HepG2 (cell line): ENCODE results near the gene SNCAIP. TPM values are rescaled to one million over a fixed set of nuclear protein-coding genes. Genes with fewer than 3 reads are reported as not detected.

ENCODE experiments used
- ATAC-seq: fragments of 200-7000 bp; cut with Tn5 transposase; 3 replicates; pipeline ENCODE4 v1.9.1; 2020; ENCODE audit warnings: mild to moderate bottlenecking, moderate library complexity
- BruUV-seq: library from RNA; stranded (reverse); fragments of 400-500 nt; replicated peaks from 2 replicates; lab custom pipeline; 2021; lab: Mats Ljungman, UMichigan
- CTCF ChIA-PET: fragments of 300-600 bp; formaldehyde crosslinking; extraction: SDS; loops from one replicate; lab custom pipeline; 2021; ENCODE audit warnings: low total read pairs, inconsistent platforms, low intra/inter-chr PET ratio; lab: Yijun Ruan, JAX
- POLR2A ChIA-PET: fragments of 350-600 bp; sonication (Branson Sonifier 250); formaldehyde crosslinking; loops from one replicate; lab custom pipeline; 2020; ENCODE audit warnings: antibody characterized with exemption, inconsistent platforms; lab: Yijun Ruan, JAX
- DNase-seq: peaks from one replicate; pipeline ENCODE4 v3.0.0-alpha.2; 2015; ENCODE audit warnings: low spot score
- FAIRE-seq: peaks from 3 replicates; lab custom pipeline; 2011; peaks lifted over from hg19 to GRCh38; lab: Jason Lieb, UNC
- H2AFZ ChIP-seq: one replicate; pipeline ENCODE4 v1.6.1; 2011; ENCODE audit warnings: low read length, inconsistent platforms
- H3K27ac ChIP-seq: fragments of 300-600 bp; 3 replicates; pipeline ENCODE4 v1.8.0; 2011; ENCODE audit warnings: mixed run types, mild to moderate bottlenecking, mixed read lengths, low read length, inconsistent platforms; ENCODE audit not compliant: insufficient read depth; ENCODE audit errors: extremely low read length
- H3K27me3 ChIP-seq, 2 experiments: fragments of 200-600 bp in 1 of 2; 2 replicates in 1 of 2; 3 replicates in 1 of 2; pipeline versions ENCODE4 v1.6.0 to v1.8.0; 2011; ENCODE audit warnings: low read length in 2 of 2, mild to moderate bottlenecking in 2 of 2, moderate library complexity in 2 of 2, inconsistent platforms in 1 of 2; ENCODE audit not compliant: insufficient read depth in 2 of 2, control insufficient read depth in 1 of 2
- H3K36me3 ChIP-seq, 2 experiments: fragments of 200-600 bp in 1 of 2; replicated peaks in 1 of 2; 2 replicates in 1 of 2; 3 replicates in 1 of 2; pipeline versions ENCODE4 v1.5.1 to v1.8.0; 2011; ENCODE audit warnings: low read length in 2 of 2, inconsistent platforms in 1 of 2; ENCODE audit not compliant: insufficient read depth in 2 of 2, control insufficient read depth in 1 of 2
- H3K4me1 ChIP-seq: 2 replicates; pipeline ENCODE4 v1.5.1; 2012; ENCODE audit warnings: low read length, inconsistent platforms; ENCODE audit not compliant: insufficient read depth
- H3K4me2 ChIP-seq: 2 replicates; pipeline ENCODE4 v1.6.0; 2011; ENCODE audit warnings: low read depth, low read length, inconsistent platforms
- H3K4me3 ChIP-seq, 3 experiments: fragments of 200-600 bp in 1 of 3; sonication (generic), shearing (Covaris generic) in 1 of 3; replicated peaks in 1 of 3; 2 replicates each; pipeline ENCODE4 v1.5.1; 2011 to 2016; ENCODE audit warnings: low read length in 3 of 3, inconsistent platforms in 2 of 3, low read depth in 2 of 3, mild to moderate bottlenecking in 2 of 3, control low read depth in 1 of 3, mixed read lengths in 1 of 3; ENCODE audit not compliant: insufficient read depth in 1 of 3
- H3K79me2 ChIP-seq: one replicate; pipeline ENCODE4 v1.6.1; 2011; ENCODE audit warnings: low read length, inconsistent platforms; ENCODE audit not compliant: insufficient read depth
- H3K9ac ChIP-seq: 2 replicates; pipeline ENCODE4 v1.6.0; 2011; ENCODE audit warnings: mild to moderate bottlenecking, low read depth, low read length, inconsistent platforms; ENCODE audit not compliant: insufficient read depth
- H3K9me3 ChIP-seq: 2 replicates; pipeline ENCODE4 v1.5.1; 2012; ENCODE audit warnings: mild to moderate bottlenecking, low read length
- H4K20me1 ChIP-seq: 2 replicates; pipeline ENCODE4 v1.6.0; 2011; ENCODE audit warnings: inconsistent platforms, mild to moderate bottlenecking, low read length, moderate library complexity; ENCODE audit not compliant: insufficient read depth
- DNMT1 ChIP-seq: sonication (generic); formaldehyde crosslinking; IDR thresholded peaks from 2 replicates; pipeline ENCODE4 v1.5.1; 2020; ENCODE audit warnings: mild to moderate bottlenecking, missing genetic modification reagents
- KAT8 ChIP-seq: IDR thresholded peaks from 2 replicates; pipeline ENCODE4 v1.6.1; 2016; ENCODE audit warnings: missing genetic modification reagents, missing compliant biosample characterization
- KDM2A ChIP-seq: sonication (generic); formaldehyde crosslinking; IDR thresholded peaks from 2 replicates; pipeline ENCODE4 v1.4.0; 2020; ENCODE audit warnings: low read depth, missing genetic modification reagents, borderline replicate concordance
- MIER2 ChIP-seq: IDR thresholded peaks from 2 replicates; pipeline ENCODE4 v1.6.1; 2016; ENCODE audit warnings: missing biosample characterization, missing genetic modification reagents
- NR2C2 ChIP-seq: sonication (generic); formaldehyde crosslinking; IDR thresholded peaks from 2 replicates; pipeline ENCODE4 v1.4.0; 2020; ENCODE audit warnings: missing genetic modification reagents, mild to moderate bottlenecking, moderate library complexity, borderline replicate concordance
- RAD21 ChIP-seq: fragments of 450-650 bp; formaldehyde crosslinking; IDR thresholded peaks from 2 replicates; pipeline ENCODE4 v1.5.0; 2020; ENCODE audit warnings: mild to moderate bottlenecking
- RELA ChIP-seq: sonication (generic); formaldehyde crosslinking; IDR thresholded peaks from 2 replicates; pipeline ENCODE4 v1.4.0; 2020; ENCODE audit warnings: missing genetic modification reagents
- RXRB ChIP-seq: IDR thresholded peaks from 2 replicates; pipeline ENCODE4 v1.6.1; 2016; ENCODE audit warnings: borderline replicate concordance, missing genetic modification reagents, missing compliant biosample characterization
- SMARCE1 ChIP-seq: fragments of 450-650 bp; IDR thresholded peaks from 2 replicates; pipeline ENCODE4 v1.6.1; 2017; ENCODE audit warnings: borderline replicate concordance
- TFAP4 ChIP-seq: sonication (generic); IDR thresholded peaks from 2 replicates; pipeline ENCODE4 v1.6.1; 2016; ENCODE audit warnings: low read depth, borderline replicate concordance
- ZNF484 ChIP-seq: sonication (generic); formaldehyde crosslinking; IDR thresholded peaks from 2 replicates; pipeline ENCODE4 v1.5.1; 2020; ENCODE audit warnings: mild to moderate bottlenecking, low read depth, missing genetic modification reagents, borderline replicate concordance
- ZNF775 ChIP-seq: sonication (generic); formaldehyde crosslinking; IDR thresholded peaks from 2 replicates; pipeline ENCODE4 v1.4.0; 2020; ENCODE audit warnings: missing genetic modification reagents, mild to moderate bottlenecking, moderate library complexity, borderline replicate concordance
- WGBS: methylation state at CpG from one replicate; pipeline ENCODE4 v1.1.6; 2017; ENCODE audit warnings: low lambda C conversion rate; 5-methylcytosine and 5-hydroxymethylcytosine counted together
- in situ Hi-C: cut with HindIII; loops from 2 replicates; pipeline ENCODE4 v1.10.0; 2017; ENCODE audit warnings: low pct_unique_long_range_greater_than_20kb; ENCODE audit not compliant: extremely low pct_ligation_motif_present
- intact Hi-C: fragments of 100-400 bp; cut with micrococcal nuclease; formaldehyde crosslinking; loops from one replicate; pipeline ENCODE4 v1.10.0; 2022; ENCODE audit not compliant: unreplicated experiment
- polyA plus RNA-seq, 8 experiments: library from polyadenylated mRNA; depleted of rRNA in 3 of 8; stranded (reverse) in 7 of 8; unstranded in 1 of 8; fragments of >200 nt; fragmentation: Illumina TruSeq in 4 of 8; extraction: Trizol in 4 of 8; gene quantifications; 2 replicates each; pipeline versions ENCODE4 v1.2.1 to v1.2.3, GENCODE V29; 2011 to 2016; ENCODE audit warnings: low read depth in 4 of 8, missing spikeins in 1 of 8, mixed read lengths in 1 of 8; ENCODE audit not compliant: insufficient read depth in 1 of 8
- total RNA-seq, 5 experiments: library from RNA; depleted of rRNA; stranded (reverse); fragments of >200 nt; fragmentation: Illumina TruSeq; extraction: Trizol; gene quantifications; 2 replicates each; pipeline ENCODE4 v1.2.3, GENCODE V29; 2016; ENCODE audit warnings: low read depth in 1 of 5
- TF ChIP-seq, protein P1 (sequence below), 2 experiments: sonication (generic) in 1 of 2; formaldehyde crosslinking in 1 of 2; IDR thresholded peaks; 2 replicates each; pipeline versions ENCODE4 v1.4.0 to v1.6.1; 2018 to 2020; ENCODE audit warnings: missing genetic modification reagents in 2 of 2, borderline replicate concordance in 1 of 2, low read depth in 1 of 2, mild to moderate bottlenecking in 1 of 2, missing biosample characterization in 1 of 2

Gene SNCAIP
- total and polyA plus RNA-seq, 2 of the 13 experiments (the other 11 are each of a cell fraction or from before 2014, with no cell fraction given), result not detected

GRCh38 chr5:122457178-122457826, 145.3 kb downstream of the SNCAIP start:
- POLR2A ChIA-PET, result no interaction called here
- Histone ChIP-seq H3K36me3 (no peaks in the 10 kb centered on the region), H3K4me3 (no peak overlapping the region), H3K79me2 (no peaks in the 10 kb centered on the region), H3K27me3 (no peaks in the 10 kb centered on the region), H2AFZ (no peak overlapping the region), H3K4me2 (no peak overlapping the region), H3K4me1 (no peaks in the 10 kb centered on the region), H4K20me1 (no peaks in the 10 kb centered on the region), H3K9me3 (no peaks in the 10 kb centered on the region), H3K9ac (no peak overlapping the region), H3K27ac (no peak overlapping the region)
- BruUV-seq, result no TSS peak
- ATAC-seq (no peak), DNase-seq (no peak), FAIRE-seq (no peak)
- no peak for TF ChIP-seq RAD21 (CRISPR knock-in tag)
- TF ChIP-seq KAT8 (CRISPR knock-in tag), result no peak
- TF ChIP-seq MIER2, result no peak
- no peak for TF ChIP-seq RELA (CRISPR knock-in tag)
- TF ChIP-seq ZNF484 (CRISPR knock-in tag), result no peak
- no peak for TF ChIP-seq SMARCE1
- TF ChIP-seq NR2C2 (CRISPR knock-in tag), result no peak
- TF ChIP-seq KDM2A (CRISPR knock-in tag), result no peak
- no peak for TF ChIP-seq RXRB (CRISPR knock-in tag)
- no peak for TF ChIP-seq DNMT1
- no peak for TF ChIP-seq TFAP4
- TF ChIP-seq, protein P1, sequence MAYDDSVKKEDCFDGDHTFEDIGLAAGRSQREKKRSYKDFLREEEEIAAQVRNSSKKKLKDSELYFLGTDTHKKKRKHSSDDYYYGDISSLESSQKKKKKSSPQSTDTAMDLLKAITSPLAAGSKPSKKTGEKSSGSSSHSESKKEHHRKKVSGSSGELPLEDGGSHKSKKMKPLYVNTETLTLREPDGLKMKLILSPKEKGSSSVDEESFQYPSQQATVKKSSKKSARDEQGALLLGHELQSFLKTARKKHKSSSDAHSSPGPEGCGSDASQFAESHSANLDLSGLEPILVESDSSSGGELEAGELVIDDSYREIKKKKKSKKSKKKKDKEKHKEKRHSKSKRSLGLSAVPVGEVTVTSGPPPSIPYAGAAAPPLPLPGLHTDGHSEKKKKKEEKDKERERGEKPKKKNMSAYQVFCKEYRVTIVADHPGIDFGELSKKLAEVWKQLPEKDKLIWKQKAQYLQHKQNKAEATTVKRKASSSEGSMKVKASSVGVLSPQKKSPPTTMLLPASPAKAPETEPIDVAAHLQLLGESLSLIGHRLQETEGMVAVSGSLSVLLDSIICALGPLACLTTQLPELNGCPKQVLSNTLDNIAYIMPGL (CRISPR knock-in tag; IDR thresholded peaks at IDR 0.05; ENCODE audit: borderline replicate concordance in 1 of 2, low read depth in 1 of 2), result no peak
- TF ChIP-seq ZNF775 (CRISPR knock-in tag), result no peak
- WGBS, result 40% methylated on average over 6 of the region's 6 CpGs
- intact Hi-C loops (no loop called here), in situ Hi-C loops (no loop called here)
- CTCF ChIA-PET, result no interaction called here
